GM12874 (cell line): ENCODE data around the gene HNF1A.

Experiments
- CTCF ChIP-seq: IDR thresholded peaks from 2 replicates; pipeline ENCODE4 v1.5.1; 2011; ENCODE audit warnings: low read depth, mild to moderate bottlenecking, control low read depth, low read length, moderate library complexity; ENCODE audit not compliant: insufficient read depth

HNF1A gene

GRCh38 chr12:120984351-120984898 is 6.1 kb downstream of the HNF1A start:
- TF ChIP-seq CTCF = no peak

- no peak for TF ChIP-seq CTCF
Observed at GRCh38 chr12:120988234-120988633, 9.9 kb downstream of the HNF1A start.

- TF ChIP-seq CTCF = no peak
Observed at GRCh38 chr12:120988658-120989057, 10.3 kb downstream of the HNF1A start.

GRCh38 chr12:120989687-120990086 is 11.3 kb downstream of the HNF1A start:
- TF ChIP-seq CTCF = no peak

GRCh38 chr12:120990487-120991055 is 12.2 kb downstream of the HNF1A start:
- TF ChIP-seq CTCF = no peak

- TF ChIP-seq CTCF = no peak
Observed at GRCh38 chr12:120991965-120992364, 13.6 kb downstream of the HNF1A start.

- no peak for TF ChIP-seq CTCF
Observed at GRCh38 chr12:120992989-120993388, 14.6 kb downstream of the HNF1A start.

- no peak for TF ChIP-seq CTCF
Observed at GRCh38 chr12:120993496-120993895, 15.2 kb downstream of the HNF1A start.
